ENCODE measurements around the gene GPR137.
A peak's percentile ranks its signal among the peaks of the same experiment; 100 is the strongest.

Gene GPR137

DNA sequence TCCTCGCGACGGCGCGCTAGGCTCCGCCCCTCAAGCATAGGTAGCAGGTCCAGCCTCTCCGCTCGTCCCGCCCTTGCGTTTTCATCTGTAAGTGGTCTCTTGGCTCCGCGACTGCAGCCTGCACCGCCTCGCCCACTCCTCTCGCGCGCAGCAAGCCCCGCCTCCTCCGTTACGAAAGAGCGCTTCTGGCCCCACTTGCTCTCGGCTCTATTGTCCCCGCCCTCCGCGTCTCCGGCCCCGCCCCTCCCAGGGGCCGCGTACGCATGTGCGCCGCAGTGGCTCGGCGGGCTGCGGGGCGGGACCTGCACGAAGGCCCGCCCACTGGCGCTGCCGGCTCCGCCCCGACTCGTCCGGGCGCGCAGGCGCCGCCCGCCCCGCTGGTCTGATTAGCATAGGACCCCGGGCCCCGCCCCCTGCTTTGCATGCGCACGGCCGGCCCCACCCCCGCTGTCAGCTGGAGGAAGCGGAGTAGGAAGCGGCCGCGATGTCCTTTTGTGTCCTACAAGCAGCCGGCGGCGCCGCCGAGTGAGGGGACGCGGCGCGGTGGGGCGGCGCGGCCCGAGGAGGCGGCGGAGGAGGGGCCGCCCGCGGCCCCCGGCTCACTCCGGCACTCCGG is 19.5 kb downstream of the GPR137 start, which contains the start of gene ESRRA (continued):
- TF ChIP-seq KLF8 (tag by site-specific recombination; IDR thresholded peaks at IDR 0.05) (peak; percentile 56; the same call in 1 of the 2 replicates), ZNF501 (tag by site-specific recombination; IDR thresholded peaks at IDR 0.05) (no peak), FEZF1 (tag by site-specific recombination; IDR thresholded peaks at IDR 0.05) (peak; percentile 32; the same call in 1 of the 2 replicates), SP3 (tag by site-specific recombination; IDR thresholded peaks at IDR 0.05) (peak; percentile 84), PRDM1 (tag by site-specific recombination; IDR thresholded peaks at IDR 0.05) (no peak), ZNF157 (tag by site-specific recombination; IDR thresholded peaks at IDR 0.05) (no peak), SP2 (tag by site-specific recombination; IDR thresholded peaks at IDR 0.05) (peak; percentile 93), ZNF19 (tag by site-specific recombination; IDR thresholded peaks at IDR 0.05; ENCODE audit: low read depth) (no peak), ZNF529 (tag by site-specific recombination; IDR thresholded peaks at IDR 0.05; ENCODE audit: insufficient replicate concordance) (no peak), ZNF768 (tag by site-specific recombination; IDR thresholded peaks at IDR 0.05) (no peak), ZNF184 (tag by site-specific recombination; IDR thresholded peaks at IDR 0.05) (no peak), ZNF626 (tag by site-specific recombination; IDR thresholded peaks at IDR 0.05) (no peak), GFI1B (tag by site-specific recombination; IDR thresholded peaks at IDR 0.05) (no peak), ATF2 (tag by site-specific recombination; IDR thresholded peaks at IDR 0.05; ENCODE audit: low read depth) (no peak), ZNF175 (tag by site-specific recombination; IDR thresholded peaks at IDR 0.05) (no peak), ZNF146 (tag by site-specific recombination; IDR thresholded peaks at IDR 0.05) (no peak), ZNF354C (tag by site-specific recombination; IDR thresholded peaks at IDR 0.05; ENCODE audit: borderline replicate concordance, low read depth) (no peak), KLF9 (tag by site-specific recombination; IDR thresholded peaks at IDR 0.05; ENCODE audit: low read depth) (peak; percentile 85), ZFP69B (tag by site-specific recombination; IDR thresholded peaks at IDR 0.05) (peak; percentile 44; the same call in 1 of the 2 replicates), KLF7 (tag by site-specific recombination; IDR thresholded peaks at IDR 0.05; ENCODE audit: borderline replicate concordance) (no peak), ZNF580 (tag by site-specific recombination; IDR thresholded peaks at IDR 0.05) (no peak), ZNF701 (tag by site-specific recombination; IDR thresholded peaks at IDR 0.05) (no peak), ZNF16 (tag by site-specific recombination; IDR thresholded peaks at IDR 0.05; ENCODE audit: low read depth) (no peak), MZF1 (tag by site-specific recombination; IDR thresholded peaks at IDR 0.05; ENCODE audit: borderline replicate concordance) (no peak), ZNF335 (tag by site-specific recombination; conservative IDR thresholded peaks at IDR 0.05) (no peak), KLF10 (tag by site-specific recombination; IDR thresholded peaks at IDR 0.05) (0 out of 2 replicates have a peak, but pooled peaks have one; percentile 31), ZNF311 (tag by site-specific recombination; IDR thresholded peaks at IDR 0.05; ENCODE audit: borderline replicate concordance) (no peak)
- TF ChIP-seq, protein P1, sequence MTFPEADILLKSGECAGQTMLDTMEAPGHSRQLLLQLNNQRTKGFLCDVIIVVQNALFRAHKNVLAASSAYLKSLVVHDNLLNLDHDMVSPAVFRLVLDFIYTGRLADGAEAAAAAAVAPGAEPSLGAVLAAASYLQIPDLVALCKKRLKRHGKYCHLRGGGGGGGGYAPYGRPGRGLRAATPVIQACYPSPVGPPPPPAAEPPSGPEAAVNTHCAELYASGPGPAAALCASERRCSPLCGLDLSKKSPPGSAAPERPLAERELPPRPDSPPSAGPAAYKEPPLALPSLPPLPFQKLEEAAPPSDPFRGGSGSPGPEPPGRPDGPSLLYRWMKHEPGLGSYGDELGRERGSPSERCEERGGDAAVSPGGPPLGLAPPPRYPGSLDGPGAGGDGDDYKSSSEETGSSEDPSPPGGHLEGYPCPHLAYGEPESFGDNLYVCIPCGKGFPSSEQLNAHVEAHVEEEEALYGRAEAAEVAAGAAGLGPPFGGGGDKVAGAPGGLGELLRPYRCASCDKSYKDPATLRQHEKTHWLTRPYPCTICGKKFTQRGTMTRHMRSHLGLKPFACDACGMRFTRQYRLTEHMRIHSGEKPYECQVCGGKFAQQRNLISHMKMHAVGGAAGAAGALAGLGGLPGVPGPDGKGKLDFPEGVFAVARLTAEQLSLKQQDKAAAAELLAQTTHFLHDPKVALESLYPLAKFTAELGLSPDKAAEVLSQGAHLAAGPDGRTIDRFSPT (tag by site-specific recombination; IDR thresholded peaks at IDR 0.05) = no peak
- TF ChIP-seq, protein P2, sequence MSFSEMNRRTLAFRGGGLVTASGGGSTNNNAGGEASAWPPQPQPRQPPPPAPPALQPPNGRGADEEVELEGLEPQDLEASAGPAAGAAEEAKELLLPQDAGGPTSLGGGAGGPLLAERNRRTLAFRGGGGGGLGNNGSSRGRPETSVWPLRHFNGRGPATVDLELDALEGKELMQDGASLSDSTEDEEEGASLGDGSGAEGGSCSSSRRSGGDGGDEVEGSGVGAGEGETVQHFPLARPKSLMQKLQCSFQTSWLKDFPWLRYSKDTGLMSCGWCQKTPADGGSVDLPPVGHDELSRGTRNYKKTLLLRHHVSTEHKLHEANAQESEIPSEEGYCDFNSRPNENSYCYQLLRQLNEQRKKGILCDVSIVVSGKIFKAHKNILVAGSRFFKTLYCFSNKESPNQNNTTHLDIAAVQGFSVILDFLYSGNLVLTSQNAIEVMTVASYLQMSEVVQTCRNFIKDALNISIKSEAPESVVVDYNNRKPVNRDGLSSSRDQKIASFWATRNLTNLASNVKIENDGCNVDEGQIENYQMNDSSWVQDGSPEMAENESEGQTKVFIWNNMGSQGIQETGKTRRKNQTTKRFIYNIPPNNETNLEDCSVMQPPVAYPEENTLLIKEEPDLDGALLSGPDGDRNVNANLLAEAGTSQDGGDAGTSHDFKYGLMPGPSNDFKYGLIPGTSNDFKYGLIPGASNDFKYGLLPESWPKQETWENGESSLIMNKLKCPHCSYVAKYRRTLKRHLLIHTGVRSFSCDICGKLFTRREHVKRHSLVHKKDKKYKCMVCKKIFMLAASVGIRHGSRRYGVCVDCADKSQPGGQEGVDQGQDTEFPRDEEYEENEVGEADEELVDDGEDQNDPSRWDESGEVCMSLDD (tag by site-specific recombination; IDR thresholded peaks at IDR 0.05) = no peak
- TF ChIP-seq, protein P3, sequence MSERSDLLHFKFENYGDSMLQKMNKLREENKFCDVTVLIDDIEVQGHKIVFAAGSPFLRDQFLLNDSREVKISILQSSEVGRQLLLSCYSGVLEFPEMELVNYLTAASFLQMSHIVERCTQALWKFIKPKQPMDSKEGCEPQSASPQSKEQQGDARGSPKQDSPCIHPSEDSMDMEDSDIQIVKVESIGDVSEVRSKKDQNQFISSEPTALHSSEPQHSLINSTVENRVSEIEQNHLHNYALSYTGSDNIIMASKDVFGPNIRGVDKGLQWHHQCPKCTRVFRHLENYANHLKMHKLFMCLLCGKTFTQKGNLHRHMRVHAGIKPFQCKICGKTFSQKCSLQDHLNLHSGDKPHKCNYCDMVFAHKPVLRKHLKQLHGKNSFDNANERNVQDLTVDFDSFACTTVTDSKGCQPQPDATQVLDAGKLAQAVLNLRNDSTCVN (tag by site-specific recombination; optimal IDR thresholded peaks at IDR 0.05) = peak; percentile 53
- TF ChIP-seq, protein P4, sequence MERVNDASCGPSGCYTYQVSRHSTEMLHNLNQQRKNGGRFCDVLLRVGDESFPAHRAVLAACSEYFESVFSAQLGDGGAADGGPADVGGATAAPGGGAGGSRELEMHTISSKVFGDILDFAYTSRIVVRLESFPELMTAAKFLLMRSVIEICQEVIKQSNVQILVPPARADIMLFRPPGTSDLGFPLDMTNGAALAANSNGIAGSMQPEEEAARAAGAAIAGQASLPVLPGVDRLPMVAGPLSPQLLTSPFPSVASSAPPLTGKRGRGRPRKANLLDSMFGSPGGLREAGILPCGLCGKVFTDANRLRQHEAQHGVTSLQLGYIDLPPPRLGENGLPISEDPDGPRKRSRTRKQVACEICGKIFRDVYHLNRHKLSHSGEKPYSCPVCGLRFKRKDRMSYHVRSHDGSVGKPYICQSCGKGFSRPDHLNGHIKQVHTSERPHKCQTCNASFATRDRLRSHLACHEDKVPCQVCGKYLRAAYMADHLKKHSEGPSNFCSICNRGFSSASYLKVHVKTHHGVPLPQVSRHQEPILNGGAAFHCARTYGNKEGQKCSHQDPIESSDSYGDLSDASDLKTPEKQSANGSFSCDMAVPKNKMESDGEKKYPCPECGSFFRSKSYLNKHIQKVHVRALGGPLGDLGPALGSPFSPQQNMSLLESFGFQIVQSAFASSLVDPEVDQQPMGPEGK (tag by site-specific recombination; IDR thresholded peaks at IDR 0.05) = 0 out of 2 replicates have a peak, but pooled peaks have one; percentile 24
